Psoas muscle (tissue), 8 donors: Measurements from ENCODE around the gene HOXC5. TPM values are rescaled to one million over a fixed set of nuclear protein-coding genes. Genes with fewer than 3 reads are reported as not detected.

Experiments
- ATAC-seq, 4 donors: fragments of 200-7000 bp; cut with Tn5 transposase; one replicate each; pipeline ENCODE4 v1.9.1; 2020; ENCODE audit warnings: moderate library complexity in 3 of 4, mild to moderate bottlenecking in 2 of 4
- DNase-seq, 2 donors: peaks; one replicate each; pipeline ENCODE4 v3.0.0-alpha.2; 2020
- H3K27ac ChIP-seq: fragments of 200-600 bp; one replicate; pipeline ENCODE4 v1.8.0; 2022
- H3K27me3 ChIP-seq, 3 donors: fragments of 200-600 bp in 1 of 3; one replicate each; pipeline versions ENCODE4 v1.6.1 to v1.8.0; 2013 to 2022; ENCODE audit warnings: low read length in 2 of 3, mild to moderate bottlenecking in 2 of 3, moderate library complexity in 1 of 3; ENCODE audit not compliant: insufficient read depth in 3 of 3
- H3K36me3 ChIP-seq, 2 donors: fragments of 200-600 bp in 1 of 2; one replicate each; pipeline versions ENCODE4 v1.6.1 to v1.8.0; 2013 to 2022; ENCODE audit warnings: low read depth in 1 of 2, mild to moderate bottlenecking in 1 of 2, moderate library complexity in 1 of 2; ENCODE audit not compliant: insufficient read depth in 1 of 2
- H3K4me1 ChIP-seq: fragments of 200-600 bp; one replicate; pipeline ENCODE4 v1.8.0; 2022
- H3K4me3 ChIP-seq: fragments of 200-600 bp; one replicate; pipeline ENCODE4 v1.8.0; 2022; ENCODE audit warnings: mild to moderate bottlenecking
- H3K9me3 ChIP-seq: fragments of 200-600 bp; one replicate; pipeline ENCODE4 v1.8.0; 2022
- CTCF ChIP-seq: fragments of 200-600 bp; IDR thresholded peaks from one replicate; pipeline ENCODE4 v1.8.0; 2022; ENCODE audit warnings: antibody characterized with exemption
- WGBS, 3 donors: extraction: QIAGEN DNeasy Blood & Tissue Kit; methylation state at CpG; one replicate each; pipeline versions ENCODE4 v1.1.6 to v1.1.7; 2013; 5-methylcytosine and 5-hydroxymethylcytosine counted together
- intact Hi-C, 2 donors: fragments of 100-400 bp; cut with DNase I; formaldehyde crosslinking; loops; one replicate each; pipeline versions ENCODE4 v1.11.0 to v1.14.2; 2022
- polyA plus RNA-seq, 3 donors: library from polyadenylated mRNA; stranded (reverse); fragments of 200-250 nt; gene quantifications; one replicate each; pipeline ENCODE4 v1.2.3, GENCODE V29; 2013
- total RNA-seq, 4 donors: library from RNA; stranded (reverse); fragmentation: NEBNext Ultra II Directional in 2 of 4; extraction: Animal tissue kit (Norgen Biotek cat#: 25700) in 2 of 4; gene quantifications; one replicate each; pipeline versions ENCODE4 v1.2.1 to v1.2.4, GENCODE V29; 2021 to 2023
- donor health status: healthy with polysubstance abuse.
- donor health status: DM: no; HTN: no; CAD: no; lungs with moderate emphysema.
- donor health status: Bipolar disorder and iron deficiency.
- donor health status: healthy.
- donor health status: DM: yes; HTN: yes; CAD: no.
- donor health status: DM: no; HTN: no; CAD: no.
- donor health status: DM: no; HTN: no; CAD: no.
- donor health status: DM: yes; HTN: yes; CAD: no.

Gene HOXC5
- total and polyA plus RNA-seq, 7 donors: 0.03 to 3.3 (median 0.58) TPM

- peaks cover 59% of the 10 kb centered on the region for H3K4me1 ChIP-seq
- DNase-seq (peak in 1 of 2 donors; percentile 74), ATAC-seq (peak; percentile 67 to 76 (median 70))
- intact Hi-C loops: loop anchor here (1.0 to 2.0 kb wide), 3 partner anchors 13 to 44 kb away; no protein-coding TSS in a partner anchor
- TF ChIP-seq CTCF: no peak
- H3K9me3 ChIP-seq: no peaks in the 10 kb centered on the region
- H3K4me3 ChIP-seq: peak overlapping the region; percentile 77
- peaks cover 0 to 6% (median 1%) of the 10 kb centered on the region in 3 donors for H3K27me3 ChIP-seq
- 4 to 6% (median 4%) methylated on average over 10 of the region's 10 CpGs for WGBS, 3 donors
- H3K27ac ChIP-seq: peak overlapping the region; percentile 99
- no peaks in the 10 kb centered on the region for H3K36me3 ChIP-seq
Observed at GRCh38 chr12:54019924-54020590, 12.8 kb upstream of the HOXC5 start.

- WGBS, 3 donors: 12 to 14% (median 13%) methylated on average over 23 of the region's 23 CpGs
- H3K4me3 ChIP-seq: peak overlapping the region; percentile 77
- no peaks in the 10 kb centered on the region for H3K9me3 ChIP-seq
- TF ChIP-seq CTCF: no peak
- no peaks in the 10 kb centered on the region for H3K36me3 ChIP-seq
- intact Hi-C loops: loop anchor here (1.0 to 2.0 kb wide), 3 partner anchors 14 to 44 kb away; no protein-coding TSS in a partner anchor
- H3K4me1 ChIP-seq: peaks cover 58% of the 10 kb centered on the region
- DNase-seq (peak in 1 of 2 donors; percentile 56), ATAC-seq (no peak)
- peak overlapping the region; percentile 99 for H3K27ac ChIP-seq
- peaks cover 0 to under 1% (median 0%) of the 10 kb centered on the region in 3 donors for H3K27me3 ChIP-seq
Observed at GRCh38 chr12:54020591-54021405, 12.1 kb upstream of the HOXC5 start.

- Histone ChIP-seq H3K27me3 (no peaks in the 10 kb centered on the region), H3K36me3 (no peaks in the 10 kb centered on the region), H3K4me1 (peaks cover 51% of the 10 kb centered on the region), H3K27ac (peak overlapping the region; percentile 99), H3K4me3 (peak overlapping the region; percentile 77), H3K9me3 (no peaks in the 10 kb centered on the region)
- DNase-seq (peak; percentile 57 to 85), ATAC-seq (peak; percentile 13 to 45 (median 29))
- intact Hi-C loops: loop anchor here in 1 of 2 donors (2.0 kb wide), 1 partner anchor 15 kb away; no protein-coding TSS in a partner anchor
- peak; percentile 43 for TF ChIP-seq CTCF
- WGBS, 3 donors: 6 to 8% (median 7%) methylated on average over 16 of the region's 16 CpGs
Observed at GRCh38 chr12:54021432-54022013, 11.3 kb upstream of the HOXC5 start.

- Histone ChIP-seq H3K27me3 (no peaks in the 10 kb centered on the region), H3K4me3 (peak overlapping the region; percentile 77)
- no peak for ATAC-seq
Observed at GRCh38 chr12:54022960-54023884, 9.6 kb upstream of the HOXC5 start.

More at GRCh38 chr12:54022960-54023884, 9.6 kb upstream of the HOXC5 start:
- Histone ChIP-seq H3K4me1 (peaks cover 58% of the 10 kb centered on the region), H3K36me3 (no peaks in the 10 kb centered on the region), H3K9me3 (no peaks in the 10 kb centered on the region), H3K27ac (peak overlapping the region; percentile 99)
- peak in 1 of 2 donors; percentile 19 for DNase-seq
- intact Hi-C loops: no loop called here
- 24 to 40% (median 25%) methylated on average over 8 of the region's 8 CpGs for WGBS, 3 donors
- no peak for TF ChIP-seq CTCF
